ENCODE results near the gene WIPF1. TPM values are rescaled to one million over a fixed set of nuclear protein-coding genes. Genes with fewer than 3 reads are reported as not detected.

Gene WIPF1
- total RNA-seq, 3 donors from 2014 or later = 15.3 to 56.6 (median 28.9) TPM

GRCh38 chr2:174586418-174587295 lies 10.9 kb downstream of the WIPF1 start:
- intact Hi-C loops (cut with DNase I, micrococcal nuclease) = no loop called here

GRCh38 chr2:174585657-174586252 lies 11.8 kb downstream of the WIPF1 start:
- Histone ChIP-seq H3K9me3 (no peaks in the 10 kb centered on the region), H3K4me3 (no peak overlapping the region), H3K36me3 (ENCODE audit: low read depth) (no peaks in the 10 kb centered on the region), H3K4me1 (ENCODE audit: low read depth) (no peaks in the 10 kb centered on the region)
- no peak for DNase-seq
- ATAC-seq = no peak
- TF ChIP-seq CTCF (IDR thresholded peaks at IDR 0.05) = no peak
- intact Hi-C loops (cut with DNase I, micrococcal nuclease) = no loop called here

More at GRCh38 chr2:174586418-174587295, 10.9 kb downstream of the WIPF1 start:
- DNase-seq (no peak), ATAC-seq (no peak)
- H3K9me3 ChIP-seq = no peaks in the 10 kb centered on the region
- no peaks in the 10 kb centered on the region for H3K4me1 ChIP-seq (ENCODE audit: low read depth)
- H3K36me3 ChIP-seq (ENCODE audit: low read depth) = no peaks in the 10 kb centered on the region
- no peak for TF ChIP-seq CTCF (IDR thresholded peaks at IDR 0.05)
- no peak overlapping the region for H3K4me3 ChIP-seq

- H3K9me3 ChIP-seq = no peaks in the 10 kb centered on the region
- DNase-seq (no peak), ATAC-seq (no peak)
- H3K36me3 ChIP-seq (ENCODE audit: low read depth) = no peaks in the 10 kb centered on the region
- no peak overlapping the region for H3K4me3 ChIP-seq
- intact Hi-C loops (cut with DNase I, micrococcal nuclease) = no loop called here
- no peaks in the 10 kb centered on the region for H3K4me1 ChIP-seq (ENCODE audit: low read depth)
- TF ChIP-seq CTCF (IDR thresholded peaks at IDR 0.05) = no peak
Observed at GRCh38 chr2:174585146-174585545, 12.5 kb downstream of the WIPF1 start.

GRCh38 chr2:174581491-174581890 lies 16.1 kb downstream of the WIPF1 start:
- Histone ChIP-seq H3K9me3 (no peaks in the 10 kb centered on the region), H3K4me3 (no peak overlapping the region), H3K4me1 (ENCODE audit: low read depth) (no peaks in the 10 kb centered on the region), H3K36me3 (ENCODE audit: low read depth) (no peaks in the 10 kb centered on the region)
- DNase-seq (no peak), ATAC-seq (no peak)
- intact Hi-C loops (cut with DNase I, micrococcal nuclease) = no loop called here
- TF ChIP-seq CTCF (IDR thresholded peaks at IDR 0.05) = no peak

- DNase-seq = no peak
- TF ChIP-seq CTCF (IDR thresholded peaks at IDR 0.05) = no peak
- intact Hi-C loops (cut with DNase I, micrococcal nuclease) = no loop called here
- no peaks in the 10 kb centered on the region for H3K9me3 ChIP-seq
- no peak for ATAC-seq
- H3K36me3 ChIP-seq (ENCODE audit: low read depth) = no peaks in the 10 kb centered on the region
- H3K4me1 ChIP-seq (ENCODE audit: low read depth) = no peaks in the 10 kb centered on the region
- H3K4me3 ChIP-seq = no peak overlapping the region
Observed at GRCh38 chr2:174580951-174581350, 16.7 kb downstream of the WIPF1 start.

Measured in mucosa of descending colon (tissue), 3 donors.